Common myeloid progenitor, CD34-positive (primary cell): ENCODE measurements around the gene CACNA2D2.

Experiments
- CTCF ChIA-PET: fragments of 350-600 bp; sonication (Branson Sonifier 250); formaldehyde crosslinking; loops from one replicate; lab custom pipeline; 2021; ENCODE audit warnings: antibody characterized with exemption; lab: Charles Lee
- POLR2A ChIA-PET: fragments of 350-600 bp; sonication (Branson Sonifier 250); formaldehyde crosslinking; loops from one replicate; lab custom pipeline; 2021; ENCODE audit warnings: antibody characterized with exemption; lab: Charles Lee
- DNase-seq, 3 donors: peaks; one replicate each; pipeline versions ENCODE4 v3.0.0 to v3.0.0-alpha.2; 2013
- H3K27ac ChIP-seq, 2 experiments: 1 replicate in 1 of 2; 2 replicates in 1 of 2; pipeline ENCODE4 v1.7.0; 2013; ENCODE audit warnings: inconsistent platforms in 2 of 2, low read length in 2 of 2, mild to moderate bottlenecking in 2 of 2, low read depth in 1 of 2, moderate library complexity in 1 of 2; ENCODE audit not compliant: severe bottlenecking in 2 of 2, insufficient read depth in 1 of 2, poor library complexity in 1 of 2
- H3K27me3 ChIP-seq, 5 experiments: replicated peaks in 2 of 5; 1 replicate in 3 of 5; 2 replicates in 2 of 5; pipeline versions ENCODE4 v1.6.1 to v1.7.0; 2013; ENCODE audit warnings: low read length in 4 of 5, mild to moderate bottlenecking in 2 of 5, moderate library complexity in 2 of 5, inconsistent platforms in 1 of 5; ENCODE audit not compliant: insufficient read depth in 5 of 5, control insufficient read depth in 4 of 5
- H3K36me3 ChIP-seq, 4 experiments: 1 replicate in 2 of 4; 2 replicates in 2 of 4; pipeline versions ENCODE4 v1.6.1 to v1.7.0; 2013; ENCODE audit warnings: low read length in 3 of 4, control low read depth in 1 of 4, mild to moderate bottlenecking in 1 of 4; ENCODE audit not compliant: control insufficient read depth in 4 of 4, insufficient read depth in 4 of 4
- H3K4me1 ChIP-seq, 4 experiments: 1 replicate in 3 of 4; 2 replicates in 1 of 4; pipeline versions ENCODE4 v1.6.1 to v1.7.1; 2013; ENCODE audit warnings: low read length in 3 of 4, mild to moderate bottlenecking in 3 of 4, control low read depth in 1 of 4, inconsistent platforms in 1 of 4, moderate library complexity in 1 of 4; ENCODE audit not compliant: control insufficient read depth in 4 of 4, insufficient read depth in 4 of 4; ENCODE audit errors: control extremely low read depth in 1 of 4
- H3K4me3 ChIP-seq, 7 experiments: 1 replicate in 4 of 7; 2 replicates in 3 of 7; pipeline versions ENCODE4 v1.5.1 to v1.7.0; 2013; ENCODE audit warnings: mild to moderate bottlenecking in 7 of 7, low read length in 6 of 7, moderate library complexity in 6 of 7, inconsistent platforms in 2 of 7, low read depth in 2 of 7, control low read depth in 1 of 7; ENCODE audit not compliant: insufficient read depth in 4 of 7, control insufficient read depth in 1 of 7; ENCODE audit errors: extremely low read depth in 1 of 7
- H3K9me3 ChIP-seq, 5 experiments: 1 replicate in 4 of 5; 2 replicates in 1 of 5; pipeline versions ENCODE4 v1.6.1 to v1.7.1; 2013; ENCODE audit warnings: low read length in 4 of 5, mild to moderate bottlenecking in 2 of 5, inconsistent platforms in 1 of 5, low read depth in 1 of 5, moderate library complexity in 1 of 5; ENCODE audit not compliant: control insufficient read depth in 4 of 5, insufficient read depth in 2 of 5; ENCODE audit errors: control extremely low read depth in 1 of 5
- WGBS: methylation state at CpG from one replicate; pipeline ENCODE4 v1.1.5; 2013; ENCODE audit not compliant: insufficient coverage; 5-methylcytosine and 5-hydroxymethylcytosine counted together

CACNA2D2 gene

DNA sequence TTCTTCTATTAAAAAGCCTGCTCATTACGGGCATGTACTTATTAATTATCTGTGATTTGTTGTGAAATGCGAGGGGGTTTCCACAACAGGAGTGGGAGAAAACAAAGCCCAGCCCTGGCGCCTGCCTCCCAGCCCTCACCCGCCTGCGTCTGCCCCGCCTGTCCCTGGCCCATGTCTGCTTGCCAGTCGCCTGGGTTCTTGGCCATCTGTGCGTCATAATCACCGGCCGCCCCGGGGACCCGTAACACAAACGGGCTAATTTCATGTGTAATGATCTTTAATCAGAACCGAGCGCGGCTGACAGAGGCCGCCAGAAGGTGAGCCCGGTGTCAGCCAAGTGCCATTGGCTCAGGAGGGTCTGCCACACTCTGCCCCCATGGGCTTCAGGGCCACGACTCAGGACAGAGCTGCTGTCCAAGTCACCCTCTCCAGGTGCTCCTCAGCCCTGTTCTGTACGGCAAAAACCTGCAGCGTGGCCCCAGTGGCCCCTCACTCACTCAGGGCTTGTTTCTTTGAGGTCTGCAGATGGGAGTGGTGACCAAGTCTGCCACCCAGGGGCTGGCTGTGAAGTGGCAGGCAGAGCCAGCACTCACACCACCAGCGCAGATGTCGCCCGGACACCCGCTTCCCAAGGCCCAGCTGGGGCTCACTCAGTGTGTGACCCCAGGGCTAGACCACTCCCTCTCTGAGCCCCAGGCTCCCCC is 115.3 kb downstream of the CACNA2D2 start:
- CTCF ChIA-PET: interaction anchor here (0.9 to 4.4 kb wide), 5 partner anchors 27 to 42 kb away, joined by 4 to 28 read pairs (median 4); partner anchors contain the start of gene ZMYND10
- no peak overlapping the region for H3K4me3 ChIP-seq
- H3K27ac ChIP-seq: no peak overlapping the region
- H3K4me1 ChIP-seq: peaks cover 0 to 12% (median 9%) of the 10 kb centered on the region in 4 experiments
- POLR2A ChIA-PET: no interaction called here
- peak in 2 of 3 donors; percentile 40 to 42 for DNase-seq
- peaks cover 0 to 2% (median 0%) of the 10 kb centered on the region in 5 experiments for H3K27me3 ChIP-seq
- H3K9me3 ChIP-seq: no peaks in the 10 kb centered on the region
- H3K36me3 ChIP-seq: no peaks in the 10 kb centered on the region
- WGBS: 83% methylated on average over 25 of the region's 25 CpGs

DNA sequence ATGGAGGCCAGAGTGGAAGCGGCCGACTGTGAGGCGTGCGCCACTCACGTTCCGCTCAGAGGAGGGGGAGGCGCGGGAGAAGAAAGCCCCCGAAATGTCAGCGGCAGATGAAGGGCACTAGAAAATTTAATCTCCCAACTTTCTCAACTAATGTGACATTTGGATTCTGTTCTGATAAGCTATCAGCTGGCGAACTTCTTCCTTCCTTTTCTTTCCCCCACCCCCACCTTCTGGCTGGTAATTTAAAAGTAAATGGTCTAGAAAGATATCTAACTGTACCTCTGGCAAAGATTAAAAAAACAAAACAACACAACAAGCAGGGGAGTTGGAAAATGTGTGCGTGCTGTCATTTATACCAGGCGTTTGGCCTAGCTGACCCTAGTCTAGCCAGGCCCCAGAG is 117.7 kb downstream of the CACNA2D2 start:
- ChIA-PET CTCF (interaction anchor here (0.7 to 2.8 kb wide), 6 partner anchors 11 to 164 kb away, joined by 3 to 16 read pairs (median 4); no protein-coding TSS in a partner anchor), POLR2A (no interaction called here)
- peaks cover 0 to 12% (median 7%) of the 10 kb centered on the region in 4 experiments for H3K4me1 ChIP-seq
- no peak overlapping the region for H3K27ac ChIP-seq
- no peaks in the 10 kb centered on the region for H3K9me3 ChIP-seq
- peak overlapping the region in 1 of 7 experiments; percentile 16 for H3K4me3 ChIP-seq
- peak in 1 of 3 donors; percentile 27 for DNase-seq
- 36% methylated on average over 9 of the region's 13 CpGs for WGBS
- H3K36me3 ChIP-seq: no peaks in the 10 kb centered on the region
- H3K27me3 ChIP-seq: peaks cover 0 to 2% (median 0%) of the 10 kb centered on the region in 5 experiments

DNA sequence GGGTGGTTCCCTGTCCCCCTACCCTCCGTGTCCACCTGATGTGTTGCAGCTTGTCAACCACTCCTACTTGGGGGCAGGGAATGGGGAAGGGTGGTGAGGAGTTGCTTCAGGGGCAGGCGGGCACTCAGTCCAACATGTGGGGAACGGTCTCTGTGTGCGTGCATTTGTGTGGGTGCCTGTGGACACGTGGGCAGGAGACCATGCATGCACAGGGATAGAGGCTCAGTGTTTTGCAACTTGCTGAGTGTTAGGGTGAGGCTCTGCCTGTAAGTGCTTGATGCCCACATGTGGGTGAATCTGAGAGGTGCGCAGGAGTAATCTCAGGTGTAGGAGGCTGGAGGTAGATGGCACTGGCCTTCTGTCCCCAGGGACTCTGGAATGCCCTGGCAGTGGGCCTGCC is 119.7 kb downstream of the CACNA2D2 start:
- 92% methylated on average over 5 of the region's 6 CpGs for WGBS
- no peaks in the 10 kb centered on the region for H3K36me3 ChIP-seq
- CTCF ChIA-PET: interaction anchor here (0.8 kb wide), 1 partner anchor 36 kb away, joined by 3 read pairs; no protein-coding TSS in a partner anchor
- POLR2A ChIA-PET: no interaction called here
- no peak for DNase-seq
- H3K27me3 ChIP-seq: peaks cover 0 to 2% (median 0%) of the 10 kb centered on the region in 5 experiments
- no peaks in the 10 kb centered on the region for H3K9me3 ChIP-seq
- H3K27ac ChIP-seq: no peak overlapping the region
- H3K4me3 ChIP-seq: no peak overlapping the region
- peaks cover 0 to 12% (median 7%) of the 10 kb centered on the region in 4 experiments for H3K4me1 ChIP-seq

GRCh38 chr3:50382722-50383121 is 120.7 kb downstream of the CACNA2D2 start:
- CTCF ChIA-PET: interaction anchor here (0.8 kb wide), 1 partner anchor 35 kb away, joined by 3 read pairs; no protein-coding TSS in a partner anchor
- no peaks in the 10 kb centered on the region for H3K9me3 ChIP-seq
- 100% methylated on average over 6 of the region's 12 CpGs for WGBS

GRCh38 chr3:50381383-50381782 is 122.1 kb downstream of the CACNA2D2 start:
- POLR2A ChIA-PET: no interaction called here
- CTCF ChIA-PET: interaction anchor here (0.9 to 1.8 kb wide), 3 partner anchors 11 to 33 kb away, joined by 3 to 4 read pairs (median 3); no protein-coding TSS in a partner anchor
- WGBS: 96% methylated on average over 4 of the region's 4 CpGs

More at GRCh38 chr3:50382722-50383121, 120.7 kb downstream of the CACNA2D2 start:
- Histone ChIP-seq H3K36me3 (no peaks in the 10 kb centered on the region), H3K4me1 (peaks cover 0 to 12% (median 7%) of the 10 kb centered on the region in 4 experiments), H3K4me3 (no peak overlapping the region), H3K27ac (no peak overlapping the region), H3K27me3 (peaks cover 0 to 2% (median 0%) of the 10 kb centered on the region in 5 experiments)
- POLR2A ChIA-PET: no interaction called here
- no peak for DNase-seq

GRCh38 chr3:50380405-50381085 is 122.9 kb downstream of the CACNA2D2 start:
- ChIA-PET CTCF (interaction anchor here (1.0 to 1.8 kb wide), 2 partner anchors 10 to 33 kb away, joined by 3 read pairs; no protein-coding TSS in a partner anchor), POLR2A (no interaction called here)
- 95% methylated on average over 7 of the region's 17 CpGs for WGBS

More at GRCh38 chr3:50381383-50381782, 122.1 kb downstream of the CACNA2D2 start:
- DNase-seq: no peak
- H3K27me3 ChIP-seq: peaks cover 0 to 2% (median 0%) of the 10 kb centered on the region in 5 experiments
- H3K4me3 ChIP-seq: no peak overlapping the region
- peaks cover 0 to 12% (median 7%) of the 10 kb centered on the region in 4 experiments for H3K4me1 ChIP-seq
- no peaks in the 10 kb centered on the region for H3K36me3 ChIP-seq
- H3K9me3 ChIP-seq: no peaks in the 10 kb centered on the region
- H3K27ac ChIP-seq: no peak overlapping the region

More at GRCh38 chr3:50380405-50381085, 122.9 kb downstream of the CACNA2D2 start:
- Histone ChIP-seq H3K36me3 (no peaks in the 10 kb centered on the region), H3K27me3 (peaks cover 0 to 2% (median 0%) of the 10 kb centered on the region in 5 experiments), H3K9me3 (no peaks in the 10 kb centered on the region), H3K27ac (no peak overlapping the region), H3K4me3 (no peak overlapping the region), H3K4me1 (peaks cover 0 to 9% (median 5%) of the 10 kb centered on the region in 4 experiments)
- DNase-seq: no peak
